Activated CD4-positive, alpha-beta T cell treated with anti-CD3 and anti-CD28 coated beads, Interleukin-10, Interleukin-2, amounts not matched to agents 100 ng/mL and 50 ng/mL, durations not matched to agents 16 hours and 8 hours (primary cell): Measurements from ENCODE around the gene AMOTL2.

Source experiments
- DNase-seq: peaks from one replicate; pipeline ENCODE4 v3.0.0-alpha.2; 2020

The AMOTL2 gene

DNA sequence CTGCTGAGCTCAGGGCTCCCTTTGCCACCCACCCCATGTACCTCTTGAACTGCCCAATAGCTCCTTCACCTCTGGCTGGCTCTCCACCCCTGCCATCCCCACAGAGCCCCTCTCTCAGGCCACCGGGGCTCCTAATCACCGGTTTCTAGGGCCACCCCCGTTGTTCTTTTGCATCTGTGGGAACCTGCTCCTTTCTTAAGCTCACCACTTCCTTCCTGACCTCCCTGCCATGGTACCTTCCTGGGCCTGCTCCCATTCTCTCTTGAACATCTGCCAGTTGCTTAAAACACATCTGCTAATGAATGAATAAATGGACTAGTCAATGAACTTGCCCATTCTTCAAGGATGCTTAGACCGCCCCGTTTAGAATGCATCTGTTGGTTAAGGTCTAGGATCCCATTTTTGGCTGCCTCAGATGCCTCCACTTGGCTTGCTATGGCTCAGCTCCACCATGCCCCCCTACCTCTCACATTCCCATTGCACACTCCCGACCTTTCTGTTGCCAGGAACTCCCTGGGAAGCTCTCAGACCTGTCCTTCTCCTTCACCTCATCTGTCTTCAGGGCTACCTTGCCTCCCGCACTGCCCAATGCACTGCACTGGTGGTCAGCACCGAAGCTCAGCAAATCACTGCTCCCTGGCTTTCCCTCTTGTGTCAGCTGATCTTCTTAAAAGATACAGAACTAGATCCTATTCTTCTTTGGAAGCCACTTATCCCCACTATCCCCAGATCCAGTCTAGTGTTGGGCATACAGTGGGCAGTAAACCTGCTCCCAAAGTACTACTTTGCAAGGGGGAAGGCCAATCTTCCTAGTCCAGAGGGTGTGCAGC is 9.1 kb downstream of the AMOTL2 start:
- DNase-seq: no peak

DNA sequence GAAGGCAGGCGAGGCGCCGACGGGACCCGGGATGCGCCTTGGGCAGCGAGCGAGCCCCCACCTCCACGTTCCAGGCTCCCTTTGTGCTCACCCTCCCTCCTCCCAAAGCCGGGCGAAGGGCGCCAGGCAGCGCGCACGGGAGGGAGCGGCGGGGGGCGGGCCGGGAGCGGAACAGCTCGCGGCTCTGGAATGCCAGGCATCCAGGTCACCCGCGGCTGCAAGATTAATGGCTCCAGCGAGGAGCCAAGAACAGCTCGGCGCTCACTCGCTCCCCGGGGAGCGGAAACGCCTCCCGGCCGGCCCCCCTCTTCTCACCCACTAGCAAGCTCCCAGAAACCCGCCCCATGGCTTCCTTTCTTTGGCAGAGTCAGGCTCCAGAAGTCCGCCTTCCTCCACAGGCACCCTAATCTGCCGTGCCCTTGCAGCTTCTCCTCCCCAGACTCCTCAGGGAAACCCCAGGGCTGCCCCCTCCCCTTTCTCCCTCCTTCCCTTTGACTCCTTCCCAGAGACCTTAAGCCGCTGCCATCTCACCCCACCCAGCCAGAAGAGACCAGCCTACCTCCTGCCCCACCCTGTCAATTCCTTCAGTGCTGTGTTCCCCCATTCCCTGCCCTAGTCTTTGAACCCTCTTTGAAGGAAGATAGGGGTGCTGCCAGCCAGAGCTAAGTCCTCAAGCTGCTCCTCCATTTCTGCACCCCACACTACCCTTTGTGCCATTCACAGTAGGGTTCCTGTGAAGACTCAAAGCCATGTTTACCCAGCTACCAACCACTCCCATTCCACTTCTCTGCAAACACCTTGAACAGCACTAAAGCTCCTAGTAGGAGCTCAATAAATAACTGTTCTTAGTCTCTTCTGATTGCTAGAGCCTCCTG is 9.9 kb downstream of the AMOTL2 start:
- DNase-seq: no peak

DNA sequence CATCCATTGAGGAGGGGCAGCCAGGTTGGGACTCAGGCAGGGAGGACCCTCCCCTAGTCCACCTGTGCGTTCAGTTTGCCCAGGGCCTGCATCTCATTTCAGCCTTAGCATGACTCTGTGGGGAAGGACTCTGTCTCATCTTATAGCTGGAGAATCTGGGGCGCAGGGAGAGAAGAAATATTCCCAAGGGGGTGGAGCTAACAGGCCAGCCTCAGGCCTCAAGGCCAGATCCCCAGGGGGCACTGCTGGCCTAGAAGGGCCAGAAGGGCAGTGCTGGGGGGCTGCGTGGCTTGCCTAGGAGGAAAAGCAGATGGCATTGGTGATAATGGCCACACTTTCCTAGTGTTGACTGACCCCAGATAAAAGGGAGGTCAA is 10.9 kb downstream of the AMOTL2 start:
- DNase-seq: no peak

DNA sequence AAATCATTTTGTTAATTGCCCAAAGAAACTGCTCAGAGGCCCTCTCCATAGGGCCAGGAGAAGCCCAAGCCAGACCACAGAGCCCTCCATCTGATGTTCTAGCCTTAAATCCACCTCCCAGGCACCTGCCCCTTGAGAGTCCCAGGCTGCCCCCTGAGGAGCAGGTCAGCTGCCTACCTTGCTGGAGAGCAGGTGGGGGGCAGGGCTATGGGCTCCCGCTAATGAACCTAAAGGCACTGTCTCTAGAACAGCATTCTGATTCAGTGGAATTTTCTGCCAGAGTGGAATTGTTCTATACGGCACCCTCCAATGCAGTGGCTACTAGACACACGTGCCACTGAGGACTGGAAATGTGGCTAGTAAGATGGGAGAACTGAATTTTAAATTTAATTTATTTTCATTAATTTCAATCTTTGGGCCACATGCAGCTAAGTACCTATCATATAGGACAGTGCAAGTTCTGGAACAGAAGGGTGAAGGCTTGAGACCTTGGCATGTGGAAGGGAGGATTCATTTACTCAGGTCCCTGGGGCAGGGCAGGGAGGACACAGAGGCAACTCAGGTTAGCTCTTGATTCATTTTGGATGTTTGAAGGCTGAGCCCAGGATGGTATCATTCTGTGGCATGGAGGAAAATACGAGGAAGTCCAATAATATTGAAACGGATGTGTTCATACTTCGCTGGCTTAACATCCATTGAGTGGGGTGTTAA is 11.4 kb downstream of the AMOTL2 start:
- no peak for DNase-seq

DNA sequence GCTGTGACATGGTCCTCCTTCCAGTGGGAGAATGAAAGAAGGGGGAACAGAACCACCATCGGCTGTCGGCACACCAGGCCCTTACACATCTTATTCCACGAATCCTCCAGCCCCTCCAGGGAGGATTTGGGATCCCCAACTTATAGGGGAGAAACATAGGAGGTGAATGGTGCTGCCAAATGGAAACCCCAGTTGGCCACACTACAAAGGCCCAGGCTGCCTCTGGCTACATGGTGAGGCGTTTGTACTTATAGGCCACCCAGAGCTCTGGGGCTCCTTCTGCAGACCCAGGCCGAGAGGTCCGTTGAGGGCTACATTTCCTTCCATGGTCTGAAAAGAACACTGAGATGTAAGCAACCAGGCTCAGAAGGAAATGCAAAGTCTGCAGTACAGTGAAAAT is 12.0 kb downstream of the AMOTL2 start:
- no peak for DNase-seq

DNA sequence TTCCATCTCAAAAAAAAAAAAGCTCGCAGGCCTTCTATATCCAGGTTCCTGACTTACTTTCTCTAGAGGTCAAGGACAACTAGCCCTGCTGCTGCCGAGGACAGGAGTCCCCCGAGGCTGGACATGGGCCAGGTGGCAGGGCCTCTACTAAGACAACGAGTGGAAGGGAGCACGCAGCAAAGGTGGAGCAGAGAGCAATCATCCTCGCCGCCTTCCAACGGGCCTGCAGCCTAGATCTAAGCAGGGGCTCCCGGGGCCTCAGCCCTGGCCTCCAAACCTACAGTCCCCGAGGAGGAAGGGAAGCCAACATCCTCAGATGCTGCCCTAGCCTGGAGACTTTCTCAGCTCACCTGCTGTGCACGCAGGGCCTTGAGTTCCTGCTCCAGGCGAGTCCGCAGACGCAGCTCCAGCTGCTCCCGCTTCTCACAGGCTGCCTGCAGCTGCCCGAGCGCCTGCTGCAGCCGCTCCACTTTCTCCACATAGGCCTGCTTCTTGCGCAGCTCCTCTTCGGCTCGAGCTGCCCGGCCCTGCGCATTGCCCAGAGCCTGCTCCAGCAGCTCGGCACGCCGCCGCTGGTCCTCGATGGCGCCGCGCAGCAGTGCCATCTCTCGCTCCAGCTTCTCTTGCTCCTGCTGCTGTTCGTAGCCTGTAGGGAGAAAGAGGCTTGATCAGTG is 12.9 kb downstream of the AMOTL2 start:
- DNase-seq: no peak

DNA sequence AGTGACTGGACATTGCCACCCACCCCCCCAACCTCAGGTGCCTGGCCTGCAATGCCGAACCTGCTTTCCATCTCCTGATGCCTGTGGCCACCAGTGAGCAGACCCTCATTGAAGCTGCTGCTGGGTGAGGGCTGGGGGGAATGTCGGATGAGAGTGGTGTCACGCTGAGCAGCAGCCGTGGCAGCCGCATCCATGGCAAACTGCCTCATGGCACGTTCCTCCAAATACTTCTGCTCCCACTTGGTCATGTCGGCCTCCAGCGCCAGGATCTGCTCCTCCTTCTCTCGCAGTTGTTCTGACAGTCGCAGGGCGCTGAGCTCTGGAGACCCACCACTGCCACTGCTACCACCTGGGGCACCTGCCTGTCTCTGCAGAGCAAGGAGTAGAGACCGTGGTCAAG is 14.2 kb downstream of the AMOTL2 start:
- DNase-seq: no peak

DNA sequence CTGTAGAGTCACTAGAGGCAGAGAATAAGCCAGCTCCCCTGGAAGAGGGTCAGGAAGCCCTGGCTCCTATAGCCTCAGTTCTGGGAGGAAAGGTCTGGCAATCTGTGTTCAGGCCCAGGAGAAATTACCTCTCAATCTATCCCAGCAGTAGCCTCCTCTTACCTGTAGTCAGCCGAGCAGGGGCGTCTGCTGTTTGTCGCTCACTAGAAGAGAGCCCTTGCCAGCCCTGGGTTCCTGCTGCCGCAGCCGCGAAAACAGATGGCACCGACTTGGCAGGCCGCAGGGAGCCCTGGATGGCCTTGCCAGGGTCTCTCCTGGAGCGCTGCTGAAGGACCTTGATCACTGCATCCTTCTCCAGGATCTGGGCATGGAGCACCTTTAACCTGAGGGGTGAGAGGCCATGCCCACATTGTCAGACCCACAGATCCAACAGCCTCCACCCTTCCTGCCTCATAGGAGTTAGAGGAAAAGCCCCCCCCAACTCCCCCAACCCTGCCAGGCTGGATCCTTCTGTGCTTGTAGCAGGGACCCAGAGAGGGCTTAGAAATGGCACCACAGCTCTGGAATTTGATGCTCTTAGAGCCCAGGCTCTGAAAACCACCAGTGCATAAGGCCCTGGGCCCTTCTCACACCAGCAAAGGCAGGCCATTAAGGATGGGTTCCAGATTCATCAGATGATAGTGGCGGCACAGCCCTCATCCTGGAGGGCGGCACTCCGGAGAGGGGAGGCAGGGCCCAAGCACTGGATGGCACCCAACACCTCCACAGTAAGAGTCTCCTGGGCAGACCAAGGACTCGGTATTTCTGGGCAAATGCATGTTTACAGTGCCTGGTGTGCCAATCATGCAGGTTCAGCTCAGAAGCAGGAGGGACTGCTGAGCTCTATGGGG is 14.9 kb downstream of the AMOTL2 start:
- no peak for DNase-seq

DNA sequence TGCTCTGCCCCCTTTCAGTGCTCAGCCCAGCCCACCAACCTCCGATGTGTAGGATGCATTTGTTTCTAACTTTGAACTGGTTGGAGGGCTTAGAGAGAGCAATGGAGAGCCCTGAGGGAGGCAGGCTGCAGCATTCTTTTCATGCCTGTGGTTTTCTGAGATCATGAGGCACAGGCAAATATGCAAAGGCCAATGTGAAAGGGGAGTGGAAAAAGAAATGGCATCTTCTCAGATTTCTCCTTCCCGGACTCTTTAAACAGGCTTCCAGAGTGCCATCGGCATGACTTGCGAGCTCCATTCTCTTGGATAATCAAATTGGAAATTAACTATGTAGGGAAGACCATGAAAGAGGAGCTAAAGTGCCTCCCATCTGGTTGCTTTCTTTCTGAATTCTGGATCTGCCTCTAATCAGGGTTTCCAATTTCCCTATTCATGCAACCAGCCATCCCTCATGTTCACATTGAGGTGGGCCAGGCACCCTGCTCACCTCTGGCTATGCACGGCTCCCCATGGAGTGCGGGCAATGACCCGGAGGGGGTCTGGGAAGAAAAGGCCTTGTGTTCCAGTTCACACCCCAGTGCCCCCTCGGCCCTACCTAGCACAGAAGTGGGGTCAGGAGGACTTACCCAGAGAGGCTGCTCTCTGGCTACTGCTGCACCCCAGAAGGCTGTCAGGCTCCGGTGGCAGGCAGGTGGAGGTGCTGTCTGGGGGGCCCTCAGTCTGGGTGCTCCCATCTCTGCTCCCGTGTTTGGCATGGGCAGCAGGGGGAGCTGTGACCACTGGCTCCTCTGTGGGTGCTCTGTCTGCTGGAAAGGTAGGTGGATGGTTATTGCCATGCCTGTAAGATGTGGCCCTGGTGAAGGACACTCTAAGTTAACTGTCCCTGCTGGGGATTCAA is 16.1 kb downstream of the AMOTL2 start:
- no peak for DNase-seq

DNA sequence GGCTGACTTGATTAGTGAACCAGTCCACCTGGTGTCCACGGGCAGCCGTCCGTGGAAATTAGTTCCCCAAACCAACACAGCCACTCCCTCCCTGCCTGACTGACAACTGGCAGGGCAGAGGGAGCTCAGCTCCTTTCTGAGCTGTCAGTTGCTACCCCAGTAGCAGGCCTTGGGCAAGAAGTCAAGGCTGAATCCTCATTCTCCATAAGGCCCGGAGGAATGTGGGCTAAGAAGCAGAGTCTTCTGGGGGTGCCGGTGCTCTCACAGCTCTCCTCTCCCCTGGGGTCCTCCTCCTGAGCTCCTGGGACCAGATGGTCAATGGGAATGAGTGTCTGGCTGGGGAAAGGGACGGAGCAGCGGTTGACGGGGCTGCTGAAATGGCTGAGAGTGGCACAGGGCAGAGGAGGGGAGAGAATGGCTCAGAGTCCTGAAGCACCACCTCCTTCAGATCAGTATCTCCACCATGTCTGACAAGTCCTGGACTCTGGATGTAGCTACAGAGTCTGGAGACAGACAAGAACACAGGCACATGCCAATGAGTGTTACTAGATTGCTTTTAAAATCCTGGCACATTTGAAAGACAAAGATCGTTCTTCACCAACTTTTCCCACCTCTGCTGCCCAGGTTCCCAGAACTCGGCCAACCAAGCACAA is 16.9 kb downstream of the AMOTL2 start:
- no peak for DNase-seq

DNA sequence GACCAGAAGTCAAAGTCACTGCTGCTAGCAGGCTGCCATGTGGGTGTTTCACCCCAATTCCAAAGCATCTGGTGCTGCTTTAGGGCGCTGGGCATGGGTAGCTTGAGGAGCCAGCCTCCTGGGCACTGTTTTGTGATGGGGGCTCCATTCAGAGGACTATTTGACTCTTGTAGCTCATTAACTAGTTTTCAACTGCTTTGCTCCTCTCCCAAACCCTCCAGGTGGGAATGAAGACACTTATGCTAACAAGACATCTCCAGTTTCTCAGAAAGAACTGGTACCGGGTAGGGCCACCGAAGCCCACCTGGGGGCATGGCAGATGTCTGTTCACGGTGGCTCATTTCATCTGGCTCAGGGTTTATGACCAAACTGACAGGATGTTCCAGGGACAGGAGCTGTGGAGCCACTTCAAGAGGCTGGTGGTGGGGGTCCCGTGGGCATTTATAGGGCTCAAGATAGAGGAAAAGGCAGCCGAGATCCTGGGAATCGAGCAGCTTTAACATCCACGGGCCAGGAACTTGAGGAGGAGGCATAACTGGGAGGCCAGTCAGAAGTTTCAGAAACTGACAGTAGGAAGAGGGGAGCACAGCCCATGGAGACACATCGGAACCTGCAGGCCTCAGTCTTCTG is 17.7 kb downstream of the AMOTL2 start:
- DNase-seq: no peak

DNA sequence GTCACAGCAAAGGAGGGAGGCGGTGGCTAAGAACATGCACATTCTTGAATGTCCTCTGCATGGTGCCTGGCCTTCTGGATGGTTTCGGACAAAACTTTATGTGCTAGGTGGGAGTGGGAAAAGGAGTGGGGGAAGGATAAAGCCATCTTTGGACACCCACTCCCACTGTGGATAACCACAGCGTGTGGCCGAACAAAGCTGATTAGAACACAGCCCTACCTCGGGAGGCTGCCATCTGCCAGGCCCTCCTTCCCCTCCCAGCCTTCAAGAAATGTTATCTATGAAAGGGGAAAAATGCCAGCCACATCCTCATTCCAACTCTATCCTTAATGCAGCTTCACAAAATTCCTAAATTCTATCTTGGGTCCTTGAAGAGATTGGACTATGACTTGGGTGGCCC is 18.8 kb downstream of the AMOTL2 start:
- DNase-seq: no peak

DNA sequence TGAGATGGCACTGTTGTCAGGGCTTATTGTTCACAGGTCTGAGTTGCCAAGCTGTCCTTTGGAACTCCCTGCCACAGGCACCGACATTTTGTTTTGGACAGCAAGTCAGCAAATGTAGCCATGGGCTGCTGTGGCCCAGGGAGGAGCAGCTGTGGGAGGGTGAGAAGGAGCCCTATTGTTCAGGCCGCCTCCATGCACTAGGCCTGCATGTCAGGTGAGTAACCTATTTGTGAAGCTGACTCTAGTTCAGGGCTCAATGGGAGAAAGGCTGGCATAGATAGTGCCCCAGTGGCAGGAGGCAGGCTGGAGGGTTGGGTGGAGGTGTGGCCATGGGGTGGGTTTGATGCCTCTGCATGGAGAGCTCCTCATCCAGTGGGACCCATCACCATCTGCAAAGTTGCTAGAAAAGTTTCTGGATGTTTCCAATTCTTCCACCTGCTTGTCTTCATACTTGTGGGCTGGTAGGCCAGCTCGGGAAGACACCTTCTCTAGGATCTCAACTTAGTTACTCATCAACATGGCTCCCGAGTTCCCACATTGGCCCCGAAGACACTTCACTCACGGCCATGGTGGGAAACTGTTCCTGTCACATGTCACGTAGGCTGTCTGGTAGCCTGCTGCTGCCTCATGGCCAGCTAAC is 19.5 kb downstream of the AMOTL2 start:
- no peak for DNase-seq

DNA sequence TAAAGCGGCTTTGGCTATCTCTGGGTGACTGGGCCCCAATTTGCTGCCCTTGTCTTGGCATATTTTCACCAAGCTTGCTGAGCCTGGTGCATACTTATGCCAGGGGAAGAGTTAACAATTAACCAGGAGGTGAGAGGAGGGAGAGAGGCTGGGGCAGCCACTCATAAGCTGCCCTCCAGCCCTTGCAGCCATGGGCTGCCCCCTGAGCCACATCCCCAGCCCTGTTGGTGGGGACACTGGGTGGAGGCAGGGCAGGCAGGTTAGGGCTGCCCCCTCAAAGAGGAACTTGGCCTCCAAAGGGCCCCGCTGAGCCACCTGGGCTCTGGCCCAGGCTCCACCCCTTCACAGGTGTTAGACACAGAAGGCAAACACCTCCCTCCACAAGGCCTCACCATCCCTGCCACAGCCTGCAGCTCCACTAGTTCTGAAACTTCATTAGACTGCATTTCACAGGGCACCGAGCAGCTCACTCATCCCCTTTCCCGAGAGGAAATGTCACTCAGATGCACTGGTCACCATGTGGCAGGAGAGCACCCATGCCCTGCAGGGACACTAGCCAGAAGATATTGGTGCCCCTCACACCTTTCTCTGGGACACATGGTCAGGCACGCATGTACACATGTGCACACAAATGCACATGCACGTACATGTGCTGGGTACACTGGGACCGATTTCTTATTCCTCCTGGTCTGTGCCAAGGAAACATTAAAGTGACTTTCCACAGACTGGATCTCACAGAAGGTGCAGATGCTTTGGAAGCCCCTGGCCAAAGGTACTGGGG is 20.2 kb downstream of the AMOTL2 start:
- DNase-seq: no peak

DNA sequence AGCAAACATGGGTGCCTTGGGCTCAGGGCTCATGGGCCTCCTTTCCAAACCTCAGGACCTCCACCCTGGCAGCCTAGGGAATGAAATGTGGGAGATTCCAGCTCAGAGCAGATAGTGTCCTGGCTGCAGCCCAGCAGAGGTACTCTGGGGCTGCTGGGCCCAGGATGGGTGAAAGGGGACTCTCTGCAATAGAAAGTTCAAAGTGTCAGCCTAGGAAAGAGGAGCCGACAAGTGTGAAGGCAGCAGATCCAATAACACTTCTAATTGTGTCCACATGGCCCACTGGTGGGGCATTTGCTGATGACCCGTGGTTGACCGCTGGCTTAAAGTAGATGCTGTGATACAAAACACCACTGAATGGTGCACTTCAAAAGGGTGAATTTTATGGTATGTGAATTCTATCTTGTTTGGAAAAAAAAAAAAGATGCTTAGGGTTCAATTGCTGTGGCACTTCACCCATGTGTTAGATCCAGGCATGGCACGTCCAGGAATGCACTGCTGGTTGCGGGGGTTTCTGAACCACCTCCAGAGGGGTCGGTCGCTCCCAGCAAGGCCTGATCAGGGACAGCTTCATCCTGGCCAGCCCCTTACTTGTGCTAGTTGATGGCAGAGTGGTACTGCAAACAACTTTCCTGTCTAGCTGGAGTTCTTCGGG is 20.9 kb downstream of the AMOTL2 start:
- DNase-seq: no peak

DNA sequence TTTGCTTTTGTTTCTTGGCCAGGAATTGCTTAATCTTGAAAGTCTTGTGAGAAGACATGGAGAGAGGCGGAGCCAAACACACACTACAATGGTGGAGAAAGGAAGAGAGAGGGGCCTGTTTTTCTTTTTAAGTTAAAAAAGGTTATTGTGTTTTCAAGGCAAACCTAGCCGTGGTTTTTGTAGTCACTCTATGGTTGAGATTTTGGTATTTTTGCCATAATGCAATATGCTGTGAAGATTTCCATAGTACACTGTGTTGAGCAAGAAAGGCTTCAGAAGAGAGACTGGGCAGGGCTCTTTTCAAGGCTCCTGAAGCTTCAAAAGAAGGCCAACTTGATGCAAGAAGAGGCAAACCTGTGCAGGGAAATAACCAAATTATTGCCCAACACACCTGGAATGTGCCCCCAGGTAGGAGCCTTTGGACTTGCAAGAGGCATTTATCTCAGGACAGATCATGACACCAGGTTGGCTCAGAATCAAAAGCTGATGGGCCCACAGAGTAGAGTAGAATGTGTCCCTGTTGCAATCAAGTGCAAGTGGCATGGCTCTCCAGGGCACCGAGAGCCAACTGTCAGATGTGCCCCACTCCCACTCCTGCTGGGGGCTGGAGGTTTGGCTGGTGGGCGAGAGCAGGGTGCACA is 22.1 kb downstream of the AMOTL2 start:
- DNase-seq: no peak

DNA sequence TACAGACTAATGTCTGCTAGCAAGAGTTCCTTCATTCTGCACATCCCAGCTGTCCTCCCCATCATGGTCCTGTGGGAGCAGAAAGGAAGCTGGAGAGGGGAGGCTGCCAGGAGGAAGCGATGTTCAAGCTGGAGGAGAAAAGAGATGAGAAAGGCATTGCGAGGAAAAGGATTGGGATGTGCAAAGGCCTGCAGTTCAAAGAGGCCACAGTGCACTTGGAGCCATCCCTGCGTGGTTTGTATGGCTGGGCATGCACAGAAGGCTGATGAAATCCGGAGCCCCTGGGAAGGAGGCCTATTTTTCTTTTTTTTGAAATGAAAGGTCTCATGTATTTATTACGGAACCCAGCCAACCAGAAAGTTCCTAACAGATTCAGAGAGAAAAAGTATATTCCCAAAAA is 22.8 kb downstream of the AMOTL2 start:
- DNase-seq: no peak
